Brain microvascular endothelial cell (primary cell): ENCODE measurements around the gene HEMGN.
"Not testable (repeated sequence)": the region's sequence is repeated elsewhere in the genome, so short reads cannot be mapped to it uniquely, and the experiment has no call there.

Experiments
- DNase-seq: peaks from one replicate; pipeline ENCODE4 v3.0.0-alpha.2; 2020
- H3K27ac ChIP-seq: fragments of 250-450 bp; sonication (Bioruptor Pico); 2 replicates; pipeline ENCODE4 v1.5.1; 2020; ENCODE audit warnings: mild to moderate bottlenecking, moderate library complexity
- H3K27me3 ChIP-seq: fragments of 250-450 bp; sonication (Bioruptor Pico); replicated peaks from 2 replicates; pipeline ENCODE4 v1.5.1; 2020; ENCODE audit warnings: mild to moderate bottlenecking
- H3K36me3 ChIP-seq: fragments of 250-450 bp; sonication (Bioruptor Pico); replicated peaks from 2 replicates; pipeline ENCODE4 v1.5.1; 2020; ENCODE audit warnings: mild to moderate bottlenecking
- H3K4me3 ChIP-seq: 2 replicates; pipeline ENCODE4 v1.5.1; 2011; ENCODE audit warnings: low read depth, mild to moderate bottlenecking, control low read depth, low read length, moderate library complexity
- in situ Hi-C: cut with HindIII; loops from 2 replicates; pipeline ENCODE4 v1.10.0; 2017; ENCODE audit warnings: low sequenced_read_pairs, low pct_ligation_motif_present
- TF ChIP-seq, protein P1 (sequence below): IDR thresholded peaks from 2 replicates; pipeline ENCODE4 v1.5.1; 2011; ENCODE audit warnings: low read depth, mild to moderate bottlenecking, moderate library complexity, low read length, control low read depth, inconsistent platforms; ENCODE audit errors: missing control alignments

Gene HEMGN

DNA sequence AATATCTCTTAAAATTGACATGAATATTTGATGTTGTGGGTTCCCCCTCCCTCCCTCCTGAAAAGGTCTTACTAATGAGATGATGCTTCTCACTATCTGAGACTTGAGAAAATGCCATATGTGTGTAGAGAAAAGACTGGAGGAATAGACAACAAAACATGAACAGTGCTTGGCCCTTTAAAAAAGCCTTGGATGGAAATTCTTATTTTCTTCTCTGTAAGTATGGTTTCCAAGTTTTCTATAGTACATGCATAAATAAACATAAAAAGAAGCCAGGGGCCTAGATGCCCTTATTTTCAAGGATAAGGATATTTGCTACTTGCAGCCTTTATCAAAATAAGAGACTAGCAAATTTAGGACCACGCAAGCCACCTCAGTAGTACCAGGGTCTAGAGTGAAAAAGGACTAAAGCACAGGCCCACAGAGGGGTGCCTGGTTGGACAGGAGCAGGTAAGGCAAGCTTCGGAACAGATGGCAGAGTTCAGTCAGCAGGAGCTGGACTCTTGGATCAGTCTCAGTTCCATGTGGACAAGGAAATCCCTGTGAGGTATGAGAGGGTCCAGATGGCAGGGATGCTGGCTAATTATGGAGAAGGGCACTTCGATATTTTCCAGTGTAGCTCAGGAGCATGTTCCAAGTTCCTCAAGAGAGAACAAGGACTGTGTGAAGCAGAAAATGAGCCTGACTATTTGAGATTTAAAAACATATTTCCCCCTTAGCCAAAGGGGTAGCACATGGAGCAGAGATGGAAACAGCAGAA, 40.6 kb upstream of the HEMGN start:
- in situ Hi-C loops = no loop called here
- no peak for DNase-seq
- Histone ChIP-seq H3K4me3 (no peak overlapping the region), H3K27me3 (no peaks in the 10 kb centered on the region), H3K27ac (no peak overlapping the region), H3K36me3 (no peaks in the 10 kb centered on the region)
- TF ChIP-seq, protein P1, sequence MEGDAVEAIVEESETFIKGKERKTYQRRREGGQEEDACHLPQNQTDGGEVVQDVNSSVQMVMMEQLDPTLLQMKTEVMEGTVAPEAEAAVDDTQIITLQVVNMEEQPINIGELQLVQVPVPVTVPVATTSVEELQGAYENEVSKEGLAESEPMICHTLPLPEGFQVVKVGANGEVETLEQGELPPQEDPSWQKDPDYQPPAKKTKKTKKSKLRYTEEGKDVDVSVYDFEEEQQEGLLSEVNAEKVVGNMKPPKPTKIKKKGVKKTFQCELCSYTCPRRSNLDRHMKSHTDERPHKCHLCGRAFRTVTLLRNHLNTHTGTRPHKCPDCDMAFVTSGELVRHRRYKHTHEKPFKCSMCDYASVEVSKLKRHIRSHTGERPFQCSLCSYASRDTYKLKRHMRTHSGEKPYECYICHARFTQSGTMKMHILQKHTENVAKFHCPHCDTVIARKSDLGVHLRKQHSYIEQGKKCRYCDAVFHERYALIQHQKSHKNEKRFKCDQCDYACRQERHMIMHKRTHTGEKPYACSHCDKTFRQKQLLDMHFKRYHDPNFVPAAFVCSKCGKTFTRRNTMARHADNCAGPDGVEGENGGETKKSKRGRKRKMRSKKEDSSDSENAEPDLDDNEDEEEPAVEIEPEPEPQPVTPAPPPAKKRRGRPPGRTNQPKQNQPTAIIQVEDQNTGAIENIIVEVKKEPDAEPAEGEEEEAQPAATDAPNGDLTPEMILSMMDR = no peak

- DNase-seq, H3K27ac ChIP-seq, H3K4me3 ChIP-seq, in situ Hi-C loops, H3K36me3 ChIP-seq, H3K27me3 ChIP-seq: not testable (repeated sequence)
Measured at GRCh38 chr9:97976633-97977032, 38.7 kb upstream of the HEMGN start.

GRCh38 chr9:97975376-97975775, 37.4 kb upstream of the HEMGN start:
- Histone ChIP-seq H3K27ac (no peak overlapping the region), H3K36me3 (no peaks in the 10 kb centered on the region), H3K27me3 (no peaks in the 10 kb centered on the region), H3K4me3 (no peak overlapping the region)
- in situ Hi-C loops = no loop called here
- no peak for DNase-seq
- TF ChIP-seq, protein P1 = no peak

- Histone ChIP-seq H3K4me3 (no peak overlapping the region), H3K27ac (no peak overlapping the region)
- in situ Hi-C loops = no loop called here
Measured at GRCh38 chr9:97972753-97973152, 34.8 kb upstream of the HEMGN start.

GRCh38 chr9:97970165-97970564, 32.2 kb upstream of the HEMGN start:
- in situ Hi-C loops = no loop called here

More at GRCh38 chr9:97972753-97973152, 34.8 kb upstream of the HEMGN start:
- no peaks in the 10 kb centered on the region for H3K27me3 ChIP-seq
- no peaks in the 10 kb centered on the region for H3K36me3 ChIP-seq
- TF ChIP-seq, protein P1 = no peak
- no peak for DNase-seq

DNA sequence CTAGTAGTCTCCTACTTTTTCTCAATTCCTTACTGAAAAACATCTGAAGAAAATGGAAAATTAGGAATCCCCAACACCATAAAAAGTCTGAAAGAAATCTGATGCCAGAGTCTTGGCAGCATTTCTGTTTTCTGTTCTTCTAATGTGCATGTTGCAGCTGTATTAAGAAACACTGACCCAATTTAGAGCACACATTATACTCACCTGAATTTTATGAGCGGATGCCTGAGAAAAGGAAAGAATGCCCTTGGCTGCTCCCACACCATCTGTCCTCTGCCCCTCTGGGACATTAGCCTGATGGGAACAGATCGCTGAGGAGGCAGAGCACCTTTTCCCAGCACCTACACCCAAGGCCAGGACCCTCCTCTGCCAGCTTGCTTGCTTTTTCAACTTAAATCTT, 31.0 kb upstream of the HEMGN start:
- Histone ChIP-seq H3K4me3 (no peak overlapping the region), H3K27me3 (no peaks in the 10 kb centered on the region), H3K27ac (no peak overlapping the region), H3K36me3 (no peaks in the 10 kb centered on the region)
- DNase-seq = no peak
- TF ChIP-seq, protein P1 = no peak
- in situ Hi-C loops = no loop called here

More at GRCh38 chr9:97970165-97970564, 32.2 kb upstream of the HEMGN start:
- DNase-seq = no peak
- H3K4me3 ChIP-seq = no peak overlapping the region
- no peaks in the 10 kb centered on the region for H3K36me3 ChIP-seq
- H3K27ac ChIP-seq = no peak overlapping the region
- H3K27me3 ChIP-seq = no peaks in the 10 kb centered on the region
- TF ChIP-seq, protein P1 = no peak
